ENCODE measurements around the gene MPG.
"Not testable (repeated sequence)": the region's sequence is repeated elsewhere in the genome, so short reads cannot be mapped to it uniquely, and the experiment has no call there.

Gene MPG

DNA sequence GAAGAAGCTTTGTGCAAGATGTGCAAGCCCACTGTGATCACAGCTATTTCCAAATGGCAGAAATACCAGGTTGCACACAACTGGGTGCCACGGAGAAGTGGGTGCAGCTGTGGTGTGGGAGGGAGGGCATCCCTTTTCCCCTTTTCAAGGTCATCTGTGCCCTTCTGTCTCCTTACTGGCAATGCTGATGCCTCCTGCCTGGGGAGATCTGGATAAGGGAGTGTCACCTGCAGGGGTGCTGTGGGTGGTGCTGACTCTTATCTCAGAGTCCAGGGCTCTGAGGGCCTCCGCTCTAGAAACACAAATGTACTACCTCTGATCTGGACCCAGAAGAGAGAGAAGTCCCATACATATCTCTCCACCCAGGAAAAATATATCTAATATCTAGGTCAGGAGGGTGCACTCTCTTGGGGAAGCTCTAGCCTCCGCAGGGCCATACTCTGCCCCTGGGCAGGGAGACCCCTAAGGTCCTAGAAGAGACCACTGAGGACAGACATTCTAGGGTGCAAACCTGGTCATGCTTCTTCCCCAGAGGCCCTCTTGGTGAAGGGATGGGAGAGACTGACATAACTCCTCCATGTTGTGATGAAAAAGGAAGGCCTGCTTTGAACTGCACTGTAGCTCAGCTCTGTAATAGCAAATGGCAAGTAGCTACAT lies 41.9 kb downstream of the MPG start:
- TF ChIP-seq CTCF (IDR thresholded peaks at IDR 0.05; ENCODE audit: insufficient read depth, missing control alignments): no peak
- FAIRE-seq (no peak), DNase-seq (ENCODE audit: insufficient read length, low spot score) (no peak)

DNA sequence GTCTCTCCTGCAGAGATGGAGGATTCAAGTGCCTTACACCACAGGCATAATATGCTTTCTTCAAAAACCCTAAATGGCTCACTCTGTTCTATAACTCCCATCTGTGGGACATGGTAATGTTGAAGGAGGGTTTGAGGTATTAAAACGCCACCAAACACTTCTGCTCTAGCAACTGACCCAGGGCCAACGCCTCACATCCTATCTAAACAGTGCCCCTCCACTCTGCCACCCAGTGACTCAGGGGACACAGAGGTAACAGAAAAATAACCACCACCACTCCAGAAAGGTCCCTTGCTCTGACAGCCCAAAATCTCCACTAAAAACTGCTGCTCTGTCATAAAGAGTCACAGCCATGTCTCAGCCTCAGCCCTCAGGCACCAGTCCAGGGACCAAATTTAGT lies 42.7 kb downstream of the MPG start:
- TF ChIP-seq CTCF (IDR thresholded peaks at IDR 0.05; ENCODE audit: insufficient read depth, missing control alignments): no peak
- no peak for FAIRE-seq
- DNase-seq (ENCODE audit: insufficient read length, low spot score): no peak

DNA sequence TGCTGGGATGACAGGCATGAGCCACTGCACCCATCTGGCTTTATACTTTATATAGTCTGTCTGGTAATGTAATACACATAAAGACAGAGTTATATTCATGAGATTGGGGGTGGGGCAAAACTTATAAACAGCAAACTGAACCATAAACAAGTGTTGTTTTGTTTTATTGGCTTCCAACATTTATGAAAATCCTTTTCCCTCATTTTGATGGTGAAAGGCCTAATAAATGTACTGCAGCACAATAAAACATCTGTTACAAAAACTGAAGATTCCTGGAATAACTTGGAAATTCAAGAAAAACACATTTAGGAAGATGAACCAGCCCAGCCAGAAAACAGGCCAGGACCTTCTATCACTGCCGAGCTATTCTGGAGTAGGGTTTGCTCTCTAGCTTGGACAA lies 44.3 kb downstream of the MPG start:
- TF ChIP-seq CTCF (IDR thresholded peaks at IDR 0.05; ENCODE audit: insufficient read depth, missing control alignments): no peak
- no peak for DNase-seq (ENCODE audit: insufficient read length, low spot score)
- no peak for FAIRE-seq

DNA sequence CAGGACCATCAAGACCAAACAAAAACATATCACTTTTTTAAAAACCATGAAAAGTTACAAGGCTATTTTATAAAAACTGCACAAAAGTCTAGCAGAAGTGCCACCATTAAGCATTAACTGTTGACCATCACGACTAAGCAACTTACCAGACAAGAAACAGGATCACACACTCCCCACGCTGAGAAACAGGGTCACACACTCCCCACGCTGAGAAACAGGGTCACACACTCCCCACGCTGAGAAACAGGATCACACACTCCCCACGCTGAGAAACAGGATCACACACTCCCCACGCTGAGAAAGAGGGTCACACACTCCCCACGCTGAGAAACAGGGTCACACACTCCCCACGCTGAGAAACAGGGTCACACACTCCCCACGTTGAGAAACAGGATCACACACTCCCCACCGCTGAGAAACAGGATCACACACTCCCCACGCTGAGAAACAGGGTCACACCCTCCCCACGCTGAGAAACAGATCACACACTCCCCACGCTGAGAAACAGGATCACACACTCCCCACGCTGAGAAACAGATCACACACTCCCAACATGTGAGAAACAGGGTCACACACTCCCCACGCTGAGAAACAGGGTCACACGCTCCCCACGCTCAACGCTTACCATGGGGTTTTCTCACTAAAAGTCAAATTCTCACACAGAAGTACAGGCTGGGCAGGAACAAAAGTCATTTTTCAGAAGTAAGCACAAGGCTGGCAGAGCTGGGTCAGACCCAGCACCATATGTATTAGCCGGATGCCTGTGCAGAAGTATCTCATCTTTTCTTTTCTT lies 45.7 kb downstream of the MPG start:
- not testable (repeated sequence) for DNase-seq (ENCODE audit: insufficient read length, low spot score); FAIRE-seq

DNA sequence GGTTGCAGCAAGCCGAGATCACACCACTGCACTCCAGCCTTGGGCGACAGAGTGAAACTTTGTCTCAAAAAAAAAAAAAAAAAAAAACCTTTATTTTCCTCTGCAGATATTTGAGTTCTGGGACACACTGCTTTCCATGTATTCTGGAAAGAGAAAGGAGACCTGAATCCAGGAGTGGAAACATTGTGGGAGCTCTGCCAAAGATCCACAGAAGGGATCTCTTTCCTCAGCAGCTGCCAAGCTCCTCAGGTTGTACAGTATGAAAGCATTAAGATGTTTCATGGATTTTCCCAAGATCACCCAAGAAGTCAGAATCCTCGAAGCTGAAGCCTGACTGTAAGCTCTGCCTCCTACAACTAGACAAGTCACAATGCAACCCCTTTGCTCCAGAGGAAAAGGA lies 47.0 kb downstream of the MPG start:
- TF ChIP-seq CTCF (IDR thresholded peaks at IDR 0.05; ENCODE audit: insufficient read depth, missing control alignments): no peak
- no peak for DNase-seq (ENCODE audit: insufficient read length, low spot score)
- no peak for FAIRE-seq

DNA sequence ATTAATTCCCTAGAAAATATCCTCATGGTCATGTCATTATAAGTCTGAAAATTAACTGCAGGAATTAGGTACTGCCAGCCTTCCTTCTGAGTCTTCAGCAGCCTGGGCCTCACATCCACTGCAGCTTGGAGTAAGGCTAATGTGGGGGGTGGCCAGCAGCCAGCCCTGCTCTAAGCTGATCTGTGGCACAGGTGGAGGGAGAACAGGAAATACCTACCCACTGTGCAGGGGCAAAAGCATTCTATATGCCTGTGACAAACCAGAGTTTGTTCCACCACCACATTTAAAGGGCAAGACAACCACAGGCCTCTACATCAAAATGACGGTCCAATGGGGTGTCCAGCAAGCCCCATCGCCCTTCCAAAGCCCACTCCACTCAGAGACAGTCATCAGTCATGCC lies 51.0 kb downstream of the MPG start:
- FAIRE-seq: no peak
- no peak for DNase-seq (ENCODE audit: insufficient read length, low spot score)
- no peak for TF ChIP-seq CTCF (IDR thresholded peaks at IDR 0.05; ENCODE audit: insufficient read depth, missing control alignments)

DNA sequence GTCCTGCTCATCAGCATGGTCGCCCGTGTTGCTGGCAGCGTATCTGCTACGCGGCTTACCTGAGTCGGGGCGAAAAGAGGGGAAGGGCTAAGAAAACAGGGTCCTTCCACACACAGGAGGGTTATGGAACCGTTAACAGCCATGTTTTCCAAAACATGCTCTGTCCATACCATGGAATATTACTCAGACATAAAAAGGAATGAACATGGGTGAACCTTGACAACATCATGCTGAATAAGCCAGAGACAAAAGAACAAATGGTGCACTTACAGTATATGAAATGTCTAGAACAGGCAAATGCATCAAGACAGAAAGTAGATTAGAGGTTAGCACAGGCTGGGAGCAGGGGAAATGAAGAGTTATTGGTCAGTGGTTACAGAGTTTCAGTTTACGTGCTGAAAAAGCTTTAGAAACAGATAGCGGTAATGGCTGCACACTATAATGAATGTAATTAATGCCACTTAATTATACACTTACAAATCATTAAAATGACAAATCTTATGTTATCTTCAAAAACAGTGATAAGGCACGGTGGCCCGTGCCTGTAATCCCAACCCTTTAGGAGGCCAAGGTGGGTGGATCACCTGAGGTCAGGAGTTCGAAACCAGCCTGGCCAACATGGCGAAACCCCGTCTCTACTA lies 52.6 kb downstream of the MPG start:
- TF ChIP-seq CTCF (IDR thresholded peaks at IDR 0.05; ENCODE audit: insufficient read depth, missing control alignments): no peak
- DNase-seq (ENCODE audit: insufficient read length, low spot score): no peak
- no peak for FAIRE-seq

All from D721Med (cell line).